ENCODE results near the gene EXOSC7.

GRCh38 chr3:44988073-44988472 is 12.0 kb downstream of the EXOSC7 start:
- TF ChIP-seq, protein P1, sequence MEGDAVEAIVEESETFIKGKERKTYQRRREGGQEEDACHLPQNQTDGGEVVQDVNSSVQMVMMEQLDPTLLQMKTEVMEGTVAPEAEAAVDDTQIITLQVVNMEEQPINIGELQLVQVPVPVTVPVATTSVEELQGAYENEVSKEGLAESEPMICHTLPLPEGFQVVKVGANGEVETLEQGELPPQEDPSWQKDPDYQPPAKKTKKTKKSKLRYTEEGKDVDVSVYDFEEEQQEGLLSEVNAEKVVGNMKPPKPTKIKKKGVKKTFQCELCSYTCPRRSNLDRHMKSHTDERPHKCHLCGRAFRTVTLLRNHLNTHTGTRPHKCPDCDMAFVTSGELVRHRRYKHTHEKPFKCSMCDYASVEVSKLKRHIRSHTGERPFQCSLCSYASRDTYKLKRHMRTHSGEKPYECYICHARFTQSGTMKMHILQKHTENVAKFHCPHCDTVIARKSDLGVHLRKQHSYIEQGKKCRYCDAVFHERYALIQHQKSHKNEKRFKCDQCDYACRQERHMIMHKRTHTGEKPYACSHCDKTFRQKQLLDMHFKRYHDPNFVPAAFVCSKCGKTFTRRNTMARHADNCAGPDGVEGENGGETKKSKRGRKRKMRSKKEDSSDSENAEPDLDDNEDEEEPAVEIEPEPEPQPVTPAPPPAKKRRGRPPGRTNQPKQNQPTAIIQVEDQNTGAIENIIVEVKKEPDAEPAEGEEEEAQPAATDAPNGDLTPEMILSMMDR (IDR thresholded peaks at IDR 0.05; ENCODE audit: poor library complexity, severe bottlenecking): no peak
- no peak for TF ChIP-seq POLR2AphosphoS5 (IDR thresholded peaks at IDR 0.05)
- no peak for TF ChIP-seq SMC3 (conservative IDR thresholded peaks at IDR 0.05; ENCODE audit: poor library complexity)
- TF ChIP-seq MXI1 (conservative IDR thresholded peaks at IDR 0.05; ENCODE audit: poor library complexity, severe bottlenecking): no peak
- TF ChIP-seq EP300 (conservative IDR thresholded peaks at IDR 0.05; ENCODE audit: poor library complexity, severe bottlenecking): no peak
- TF ChIP-seq RAD21 (conservative IDR thresholded peaks at IDR 0.05): no peak
- TF ChIP-seq EZH2 (IDR thresholded peaks at IDR 0.05; ENCODE audit: borderline replicate concordance, insufficient read depth, low read length, poor library complexity, severe bottlenecking): no peak
- no peak for TF ChIP-seq TAF1 (IDR thresholded peaks at IDR 0.05; ENCODE audit: low read depth)
